HG03175 (cell line): ENCODE data around the gene ZCCHC9.
"Not testable (repeated sequence)": the region's sequence is repeated elsewhere in the genome, so short reads cannot be mapped to it uniquely, and the experiment has no call there.

ENCODE experiments used
- ATAC-seq: cut with Tn5 transposase; IDR thresholded peaks from one replicate; pipeline ENCODE4 v1.9.1; 2021; ENCODE audit warnings: mild to moderate bottlenecking, moderate library complexity; ENCODE audit not compliant: unreplicated experiment

ZCCHC9 gene

GRCh38 chr5:81305785-81306184 lies 4.4 kb downstream of the ZCCHC9 start:
- ATAC-seq, result no peak

- no peak for ATAC-seq
Observed at GRCh38 chr5:81308836-81309235, 7.4 kb downstream of the ZCCHC9 start.

GRCh38 chr5:81310402-81311063 lies 9.1 kb downstream of the ZCCHC9 start:
- no peak for ATAC-seq

GRCh38 chr5:81313278-81313677 lies 11.9 kb downstream of the ZCCHC9 start:
- ATAC-seq, result no peak

GRCh38 chr5:81313686-81314085 lies 12.3 kb downstream of the ZCCHC9 start:
- ATAC-seq, result no peak

- no peak for ATAC-seq
Observed at GRCh38 chr5:81314581-81314980, 13.2 kb downstream of the ZCCHC9 start.

GRCh38 chr5:81315336-81315735 lies 13.9 kb downstream of the ZCCHC9 start:
- no peak for ATAC-seq

GRCh38 chr5:81315830-81316229 lies 14.4 kb downstream of the ZCCHC9 start:
- ATAC-seq, result no peak

- no peak for ATAC-seq
Observed at GRCh38 chr5:81316571-81316970, 15.2 kb downstream of the ZCCHC9 start.

- ATAC-seq, result no peak
Observed at GRCh38 chr5:81317536-81317935, 16.1 kb downstream of the ZCCHC9 start.

GRCh38 chr5:81326554-81326953 lies 25.2 kb downstream of the ZCCHC9 start:
- no peak for ATAC-seq

- ATAC-seq, result no peak
Observed at GRCh38 chr5:81334304-81335061, 33.1 kb downstream of the ZCCHC9 start.

GRCh38 chr5:81335946-81336345 lies 34.6 kb downstream of the ZCCHC9 start:
- no peak for ATAC-seq

GRCh38 chr5:81336556-81336955 lies 35.2 kb downstream of the ZCCHC9 start:
- no peak for ATAC-seq

- no peak for ATAC-seq
Observed at GRCh38 chr5:81337803-81338202, 36.4 kb downstream of the ZCCHC9 start.

- not testable (repeated sequence) for ATAC-seq
Observed at GRCh38 chr5:81338213-81338612, 36.8 kb downstream of the ZCCHC9 start.

GRCh38 chr5:81344736-81345135 lies 43.3 kb downstream of the ZCCHC9 start:
- no peak for ATAC-seq

GRCh38 chr5:81345411-81346003 lies 44.1 kb downstream of the ZCCHC9 start:
- ATAC-seq, result no peak

GRCh38 chr5:81349161-81349560 lies 47.8 kb downstream of the ZCCHC9 start:
- ATAC-seq, result no peak

- ATAC-seq, result no peak
Observed at GRCh38 chr5:81350507-81350906, 49.1 kb downstream of the ZCCHC9 start.

- ATAC-seq, result no peak
Observed at GRCh38 chr5:81353189-81353588, 51.8 kb downstream of the ZCCHC9 start.

GRCh38 chr5:81354093-81354492 lies 52.7 kb downstream of the ZCCHC9 start:
- ATAC-seq, result no peak
